T follicular helper cell (primary cell): ENCODE measurements around the gene MAP2K3.

Source experiments
- DNase-seq: peaks from one replicate; pipeline ENCODE4 v3.0.0-alpha.2; 2020; ENCODE audit warnings: low read depth
- total RNA-seq, 2 experiments: gene quantifications; one replicate each; lab custom pipeline; 2026; lab: John Stamatoyannopoulos, UW

The MAP2K3 gene
- total RNA-seq, result 43.6 to 85.8 reads per million in 2 experiments

- peak; percentile 83 for DNase-seq
These were observed at the start of gene MAP2K3 for GRCh38 chr17:21284319-21285163. Gene MAP2K3 (plus strand): TSS chr17:21284711. CDS start chr17:21284921, 210 bp downstream.

DNA sequence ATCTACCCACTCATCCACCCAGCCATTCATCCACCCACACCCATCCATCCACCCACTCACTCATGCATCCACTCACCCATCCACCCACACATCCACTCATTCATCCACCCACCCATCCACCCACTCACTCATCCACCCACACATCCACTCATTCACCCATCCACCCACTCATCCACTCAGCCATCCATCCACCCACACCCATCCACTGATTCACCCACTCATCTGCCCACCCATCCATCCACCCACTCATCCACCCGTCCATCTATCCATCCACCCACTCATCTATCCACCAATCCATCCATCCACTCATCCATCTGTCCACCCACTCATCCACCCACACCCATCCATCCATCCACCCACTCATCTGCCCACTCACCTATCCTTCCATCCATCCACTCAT is 48.6 kb upstream of the MAP2K3 start:
- DNase-seq, result no peak

DNA sequence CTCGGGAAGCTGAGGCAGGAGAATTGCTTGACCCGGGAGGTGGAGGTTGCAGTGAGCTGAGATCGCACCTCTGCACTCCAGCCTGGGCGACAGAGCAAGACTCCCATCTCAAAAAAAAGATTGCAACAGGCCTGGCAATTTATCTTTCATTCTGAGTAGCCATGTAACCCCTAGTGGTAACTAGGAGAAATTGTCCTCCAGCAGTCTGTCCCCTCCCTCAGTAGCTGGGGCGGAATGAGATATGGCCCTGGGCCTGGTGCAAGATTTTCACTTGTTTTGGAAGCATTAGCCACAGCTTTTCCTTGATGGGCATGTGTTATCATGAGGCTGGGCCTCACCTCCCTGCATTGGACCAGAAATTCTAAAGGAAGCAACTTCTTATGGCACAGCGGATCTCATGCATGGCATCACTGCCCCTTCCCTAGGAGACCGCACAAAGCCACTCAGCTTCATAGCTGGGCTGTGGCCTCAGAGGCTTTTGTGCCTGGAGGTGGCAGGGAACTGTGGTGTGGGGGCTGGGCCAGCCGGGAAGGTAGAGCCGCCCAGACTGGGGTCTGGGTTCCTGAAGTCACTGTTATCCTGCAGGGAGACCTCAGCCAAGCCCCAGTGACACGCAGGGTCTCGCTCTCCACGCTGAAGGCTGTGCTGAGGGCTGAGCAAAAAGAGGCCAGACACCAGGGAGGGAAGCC is 44.7 kb upstream of the MAP2K3 start:
- DNase-seq, result no peak

- no peak for DNase-seq
These were observed 44.0 kb upstream of the MAP2K3 start for GRCh38 chr17:21240369-21241055.

- no peak for DNase-seq
These were observed 42.9 kb upstream of the MAP2K3 start for GRCh38 chr17:21241564-21241963.

- DNase-seq, result no peak
These were observed 42.3 kb upstream of the MAP2K3 start for GRCh38 chr17:21242026-21242697.

DNA sequence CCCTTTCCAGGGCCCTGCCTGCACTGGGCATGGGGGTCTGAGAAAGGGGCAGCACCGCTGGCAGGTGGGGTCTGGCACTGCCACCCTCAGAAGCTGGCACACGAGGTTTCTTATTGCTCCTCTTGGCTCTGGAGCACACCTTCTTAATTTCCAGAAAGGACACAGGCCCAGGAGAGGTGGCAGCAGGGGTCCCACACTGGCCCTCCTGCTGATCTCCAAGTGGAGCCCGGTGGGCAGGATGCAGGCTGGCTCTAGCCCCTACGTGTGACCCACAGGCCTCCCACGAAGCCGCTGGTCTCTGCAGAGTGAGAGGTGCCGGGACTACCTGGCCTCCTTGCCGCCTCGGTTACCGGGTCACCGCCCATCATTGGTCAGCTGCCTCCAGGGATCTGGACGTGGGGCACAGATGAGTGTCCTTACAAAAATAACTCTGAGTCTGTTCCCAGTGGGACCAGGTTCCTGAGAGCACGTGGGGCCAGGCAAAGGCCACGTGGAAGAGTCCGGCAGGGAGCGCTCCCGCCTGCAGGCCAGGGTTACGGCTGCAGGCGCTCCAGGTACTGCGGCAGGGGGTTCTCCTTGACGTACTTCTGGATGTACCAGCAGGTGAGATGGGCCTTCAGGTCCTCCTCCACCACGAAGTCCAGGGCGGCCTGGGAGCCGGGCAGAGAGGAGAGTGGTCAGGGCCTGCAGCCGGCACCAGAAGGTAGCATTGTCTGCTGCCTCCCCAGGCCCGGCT is 41.6 kb upstream of the MAP2K3 start:
- no peak for DNase-seq

DNA sequence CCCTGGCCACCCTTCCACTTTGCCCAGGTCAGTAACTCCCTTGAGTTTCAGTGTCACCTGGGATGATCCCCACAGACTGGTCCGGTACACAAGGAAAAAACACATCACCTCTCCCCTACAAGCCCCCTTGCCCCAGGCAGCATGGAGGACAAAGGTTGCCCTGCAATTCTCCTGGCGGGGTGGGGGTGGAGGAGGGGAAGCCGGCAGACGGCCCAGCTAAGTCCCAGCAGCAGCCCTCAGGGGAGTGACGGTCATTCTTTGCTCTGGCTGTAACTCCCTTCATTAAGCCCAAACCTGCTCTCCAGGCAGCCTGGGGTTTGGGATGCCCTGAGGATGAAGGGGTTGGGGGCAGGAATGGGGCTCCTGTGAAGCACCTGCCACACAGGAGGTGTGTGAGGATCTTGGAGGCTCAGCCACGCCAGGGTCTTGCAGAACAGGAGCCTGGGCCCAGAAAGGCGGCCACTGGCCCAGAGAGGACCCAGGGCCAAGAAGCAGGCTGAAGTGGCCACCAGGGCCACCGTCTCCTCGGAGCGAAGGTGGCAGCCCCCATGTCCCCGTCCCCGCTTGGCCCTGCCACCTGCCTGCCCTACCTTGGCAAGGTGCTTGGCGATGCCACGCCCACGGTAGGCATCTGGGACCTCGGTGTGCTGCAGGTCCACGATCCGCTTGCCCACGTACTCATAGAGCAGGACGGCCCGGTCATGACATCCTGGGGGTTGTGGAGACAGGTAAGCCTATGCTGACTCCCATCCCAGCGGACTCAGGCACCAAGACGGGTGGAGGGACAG is 40.8 kb upstream of the MAP2K3 start:
- DNase-seq, result no peak

DNA sequence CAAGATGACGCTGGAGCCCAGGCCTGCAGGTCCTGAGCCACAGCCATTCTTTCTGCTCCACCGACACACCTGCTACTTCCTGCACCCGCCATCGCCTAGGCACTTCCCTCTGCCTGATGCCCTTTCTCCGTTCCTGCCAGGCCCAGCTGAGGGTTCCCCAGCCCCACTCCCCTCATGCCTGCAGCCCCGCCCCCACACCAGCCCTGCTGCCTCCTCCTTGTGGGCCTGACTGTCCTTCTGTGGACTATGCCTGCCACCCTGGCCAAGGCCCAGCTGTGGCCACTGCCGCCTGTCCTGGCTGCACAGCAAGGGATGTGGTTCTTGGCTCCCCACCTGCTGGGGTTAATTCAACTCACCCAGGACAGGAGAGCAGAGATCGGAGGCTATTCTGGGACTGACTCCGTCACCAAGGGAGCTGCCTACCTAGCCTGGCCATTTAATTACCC is 38.8 kb upstream of the MAP2K3 start:
- DNase-seq, result no peak

GRCh38 chr17:21246698-21247097 is 37.8 kb upstream of the MAP2K3 start:
- no peak for DNase-seq

- DNase-seq, result no peak
These were observed 36.8 kb upstream of the MAP2K3 start for GRCh38 chr17:21247552-21248258.

DNA sequence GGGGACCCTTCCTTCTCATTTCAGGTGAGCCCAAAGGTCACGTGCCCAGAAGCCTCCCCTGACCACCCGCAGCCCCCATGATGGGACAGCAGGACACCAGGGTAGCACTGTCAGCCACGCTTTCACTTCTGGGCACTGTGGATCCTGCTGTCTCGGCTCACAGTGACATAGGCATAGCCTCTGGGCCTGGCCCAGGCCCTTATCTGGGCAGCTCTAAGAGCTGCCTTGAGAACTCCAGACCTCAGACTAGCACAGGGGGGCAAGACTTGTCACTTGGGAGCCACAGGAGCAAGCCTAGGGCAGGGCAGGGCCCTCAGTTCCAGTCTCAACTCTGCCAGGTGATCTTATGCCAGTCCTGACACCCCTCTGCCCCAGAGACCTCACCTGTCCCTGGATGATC is 36.0 kb upstream of the MAP2K3 start:
- no peak for DNase-seq

DNA sequence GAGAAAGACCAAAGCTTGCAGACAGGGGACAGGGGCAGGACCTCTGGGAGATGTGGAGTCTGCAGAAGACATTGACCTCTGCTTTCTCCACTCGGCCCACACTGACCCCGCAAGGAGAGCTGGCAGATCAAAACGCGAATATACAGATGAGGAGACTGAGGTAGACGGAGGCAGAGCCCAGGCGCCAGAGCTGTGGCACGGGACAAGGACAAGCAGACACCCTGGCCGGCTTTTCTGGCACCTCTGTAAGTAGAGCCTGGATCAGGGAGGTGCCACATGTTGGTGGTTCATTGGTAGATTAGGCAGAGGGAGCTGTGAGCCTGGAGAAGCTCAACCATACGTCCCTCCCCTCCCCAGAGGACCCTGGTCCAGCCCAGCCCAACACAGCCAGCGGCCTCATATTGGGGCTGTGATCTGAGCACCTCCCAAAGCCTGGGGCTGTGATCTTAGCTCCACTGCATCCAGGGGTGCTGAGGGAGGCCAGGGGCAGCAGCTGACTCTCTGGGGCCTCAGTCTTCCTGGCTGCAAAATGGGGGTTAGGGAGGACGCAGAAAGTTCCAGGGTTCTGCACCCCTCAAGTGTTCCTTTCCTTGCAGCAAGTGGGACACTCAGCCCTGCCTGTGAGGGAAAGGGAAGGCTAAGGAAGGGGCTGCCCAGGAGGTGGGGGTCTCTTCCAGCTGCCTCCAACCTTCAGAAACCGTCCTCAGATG is 35.3 kb upstream of the MAP2K3 start:
- no peak for DNase-seq

- no peak for DNase-seq
These were observed 34.4 kb upstream of the MAP2K3 start for GRCh38 chr17:21249920-21250703.

GRCh38 chr17:21250854-21251253 is 33.7 kb upstream of the MAP2K3 start:
- no peak for DNase-seq

- DNase-seq, result no peak
These were observed 33.0 kb upstream of the MAP2K3 start for GRCh38 chr17:21251337-21252010.

- no peak for DNase-seq
These were observed 32.2 kb upstream of the MAP2K3 start for GRCh38 chr17:21252289-21252795.
